GM15510 (cell line): ENCODE measurements around the gene TLE6.

Experiments
- POLR2A ChIP-seq: IDR thresholded peaks from 3 replicates; pipeline ENCODE4 v1.6.1; 2011; ENCODE audit warnings: borderline replicate concordance; ENCODE audit not compliant: insufficient read length; ENCODE audit errors: extremely low read depth

Gene TLE6

DNA sequence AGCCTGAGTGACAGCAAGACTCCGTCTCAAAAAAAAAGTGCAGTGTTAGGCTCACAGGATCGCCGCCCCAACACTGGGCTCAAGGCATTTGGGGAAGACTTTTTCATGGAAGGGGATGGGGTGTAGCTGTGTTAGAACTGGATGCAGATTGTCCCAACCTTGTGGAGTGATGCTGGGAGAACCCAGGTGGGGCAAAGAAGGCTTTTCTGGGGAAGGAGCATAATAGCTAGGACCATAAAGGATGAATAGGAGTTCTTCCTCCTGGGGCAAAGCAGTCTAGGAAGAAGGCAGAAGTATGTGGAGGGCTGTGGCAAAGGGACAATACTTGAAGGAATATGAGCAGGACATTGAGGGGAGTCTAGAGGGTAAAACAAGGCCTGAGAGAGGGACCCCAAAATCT is 11.2 kb downstream of the TLE6 start:
- no peak for TF ChIP-seq POLR2A

DNA sequence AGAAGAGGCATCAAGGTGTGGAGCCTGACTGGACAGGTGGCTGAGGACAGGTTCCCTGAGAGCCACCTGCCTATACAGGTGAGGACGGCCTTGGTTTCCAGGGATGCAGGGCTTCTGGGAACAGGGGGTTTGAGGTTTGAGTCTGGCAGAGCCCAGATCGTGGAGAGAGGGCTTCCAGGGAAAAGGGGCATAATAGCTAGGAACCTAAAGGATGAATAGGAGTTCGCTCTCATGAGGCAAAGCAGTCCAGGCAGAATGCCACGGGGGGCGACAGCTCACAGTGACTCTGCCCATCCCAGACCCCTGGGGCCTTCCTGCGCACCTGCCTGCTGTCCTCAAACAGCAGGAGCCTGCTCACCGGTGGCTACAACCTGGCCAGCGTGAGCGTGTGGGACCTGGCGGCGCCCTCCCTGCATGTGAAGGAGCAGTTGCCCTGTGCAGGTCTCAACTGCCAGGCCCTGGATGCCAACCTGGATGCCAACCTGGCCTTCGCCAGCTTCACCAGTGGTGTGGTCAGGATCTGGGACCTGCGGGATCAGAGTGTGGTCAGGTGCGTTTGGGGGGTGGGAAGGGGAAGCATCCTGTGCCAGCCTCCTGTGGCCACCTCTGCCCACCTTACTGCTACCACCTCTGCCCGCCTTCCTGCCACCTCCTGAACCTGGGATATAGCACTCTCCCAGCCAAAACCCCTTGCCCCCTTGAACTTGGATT is 12.0 kb downstream of the TLE6 start:
- TF ChIP-seq POLR2A, result no peak

- no peak for TF ChIP-seq POLR2A
Observed at GRCh38 chr19:2992958-2993357, 15.6 kb downstream of the TLE6 start.

DNA sequence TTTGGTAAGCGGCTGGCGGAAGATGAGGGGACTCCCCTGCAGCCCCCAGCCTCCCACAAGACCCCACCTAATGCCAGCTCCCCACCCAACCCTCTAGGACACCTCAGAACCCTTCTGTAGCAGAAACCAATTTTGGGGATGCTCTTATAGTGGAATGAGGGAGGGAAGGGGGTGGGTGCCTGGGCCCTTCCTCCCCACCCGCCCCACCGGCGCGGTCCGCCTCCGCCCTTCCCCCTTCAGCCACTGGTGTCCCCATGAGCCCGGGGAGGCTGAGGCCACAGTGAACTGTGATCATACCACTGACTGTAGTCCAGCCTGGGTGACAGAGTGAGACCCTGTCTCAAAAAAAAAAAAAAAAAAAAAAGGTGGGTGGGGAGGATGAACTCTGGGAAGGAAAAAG is 16.2 kb downstream of the TLE6 start:
- no peak for TF ChIP-seq POLR2A

DNA sequence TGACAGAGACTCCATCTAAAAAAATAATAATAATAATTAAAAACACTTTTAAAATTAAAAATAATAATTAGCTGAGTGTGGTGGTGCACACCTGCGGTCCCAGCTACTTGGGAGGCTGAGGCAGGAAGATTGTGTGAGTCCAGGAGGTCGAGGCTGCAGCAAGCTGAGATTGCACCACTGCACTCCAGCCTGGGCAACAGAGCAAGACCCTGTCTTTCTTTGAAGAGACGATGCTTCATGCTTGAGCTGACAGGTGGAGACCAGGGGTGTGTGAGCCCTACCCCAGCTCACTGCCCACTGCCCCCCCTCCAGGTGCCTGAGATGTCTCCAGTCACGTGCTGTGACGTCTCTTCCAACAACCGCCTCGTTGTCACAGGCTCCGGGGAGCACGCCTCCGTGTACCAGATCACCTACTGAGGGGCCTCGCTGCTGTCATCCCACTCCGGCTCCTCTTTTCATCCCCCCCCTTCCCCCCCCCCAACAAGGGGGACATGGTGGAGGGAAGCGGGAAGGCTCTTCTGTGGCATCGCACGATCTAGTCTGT is 17.3 kb downstream of the TLE6 start:
- TF ChIP-seq POLR2A, result no peak

DNA sequence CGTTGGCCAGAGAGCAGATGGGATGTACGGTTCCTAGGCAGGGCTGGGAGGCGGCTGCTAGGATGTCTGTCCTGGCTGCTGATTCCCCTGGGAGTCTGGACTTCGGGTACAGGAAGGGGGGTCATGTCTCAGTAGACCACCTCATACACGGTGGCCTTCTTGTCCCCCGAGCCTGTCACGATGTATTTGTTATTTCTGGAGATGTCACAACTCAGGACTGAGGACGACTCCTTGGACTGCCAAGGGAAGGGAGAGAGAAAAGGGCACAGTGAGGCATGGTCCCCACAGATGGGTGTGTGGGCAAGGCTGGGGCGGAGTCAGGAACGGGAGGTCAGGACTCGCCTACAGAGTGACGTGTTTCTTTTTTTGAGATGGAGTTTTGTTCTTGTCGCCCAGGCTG is 20.4 kb downstream of the TLE6 start:
- no peak for TF ChIP-seq POLR2A

DNA sequence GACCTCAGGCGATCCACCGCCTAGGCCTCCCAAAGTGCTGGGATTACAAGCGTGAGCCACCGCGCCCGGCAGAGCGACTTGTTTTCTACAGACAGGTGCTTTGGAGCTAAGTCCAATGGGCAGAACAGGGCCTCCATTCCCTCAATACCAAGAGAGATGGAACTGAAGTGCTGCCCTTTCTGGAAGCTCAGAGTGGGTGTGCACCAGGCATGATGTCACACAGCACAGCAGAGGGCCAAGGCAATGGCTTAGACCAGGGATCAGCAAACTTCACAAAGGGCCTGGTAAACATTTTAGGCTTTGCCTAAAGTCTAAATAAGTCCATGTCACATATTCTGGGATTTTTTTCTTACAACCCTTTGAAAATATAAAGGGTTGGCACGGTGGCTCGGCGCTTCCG is 21.3 kb downstream of the TLE6 start:
- TF ChIP-seq POLR2A, result no peak

GRCh38 chr19:3001235-3001800 is 24.0 kb downstream of the TLE6 start:
- TF ChIP-seq POLR2A, result no peak

GRCh38 chr19:3003046-3003445 is 25.7 kb downstream of the TLE6 start:
- TF ChIP-seq POLR2A, result no peak

DNA sequence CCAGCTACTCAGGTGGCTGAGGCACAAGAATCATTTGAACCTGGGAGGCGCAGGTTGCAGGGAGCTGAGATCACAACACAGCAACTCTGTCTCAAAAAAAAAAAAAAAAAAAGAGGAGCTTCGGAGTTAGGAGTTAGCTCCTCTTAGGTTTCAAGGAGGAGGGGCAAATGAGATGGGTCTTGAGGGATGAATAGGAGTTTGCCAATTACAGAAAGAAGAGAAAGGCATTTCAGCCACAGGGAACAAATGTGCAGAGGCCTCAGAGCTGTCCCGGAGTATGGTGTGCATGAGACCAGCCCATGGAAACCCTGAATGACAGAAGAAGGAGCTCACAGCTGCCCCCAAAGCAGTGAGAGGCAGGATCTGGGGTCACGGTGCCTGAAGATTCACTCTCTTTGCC is 27.2 kb downstream of the TLE6 start:
- no peak for TF ChIP-seq POLR2A

DNA sequence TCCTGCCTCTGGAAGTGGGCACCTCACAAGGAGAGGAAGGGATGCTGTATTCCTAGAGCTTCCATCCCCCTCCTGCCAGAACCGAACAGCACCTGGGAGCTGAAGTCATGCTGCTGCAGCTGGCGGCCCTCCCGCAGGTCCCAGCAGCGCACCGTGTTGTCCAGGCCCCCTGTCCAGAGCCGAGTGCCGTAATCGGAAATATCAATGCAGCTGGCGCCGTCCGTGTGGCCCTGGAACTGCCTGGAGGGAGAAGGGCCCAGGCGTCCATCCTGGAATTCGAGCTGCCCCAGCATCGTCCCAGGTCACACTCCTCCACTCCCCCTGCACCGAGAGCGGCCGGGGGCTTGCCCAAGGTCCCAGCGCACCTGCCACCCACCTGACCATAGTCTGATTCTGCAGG is 28.0 kb downstream of the TLE6 start:
- no peak for TF ChIP-seq POLR2A

GRCh38 chr19:3006075-3006767 is 28.9 kb downstream of the TLE6 start:
- no peak for TF ChIP-seq POLR2A

DNA sequence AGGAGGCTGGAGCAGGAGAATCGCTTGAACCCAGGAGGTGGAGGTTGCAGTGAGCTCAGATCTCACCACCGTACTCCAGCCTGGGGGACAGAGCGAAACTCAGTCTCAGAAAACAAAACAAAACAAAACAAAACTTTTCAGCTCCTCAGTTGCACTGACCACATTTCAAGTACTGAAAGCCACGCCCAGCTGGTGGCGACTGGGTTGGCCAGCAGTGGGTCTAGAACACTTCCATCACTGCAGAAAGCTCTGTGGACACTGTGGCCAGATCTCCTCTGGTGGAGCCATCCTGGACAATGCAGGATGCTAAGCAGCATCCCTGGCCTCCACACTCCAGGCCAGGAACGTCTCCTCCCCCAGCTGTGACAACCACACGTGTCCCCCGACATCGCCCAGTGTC is 30.6 kb downstream of the TLE6 start:
- TF ChIP-seq POLR2A, result no peak

- TF ChIP-seq POLR2A, result no peak
Observed at GRCh38 chr19:3008994-3009393, 31.6 kb downstream of the TLE6 start.

GRCh38 chr19:3010871-3011270 is 33.5 kb downstream of the TLE6 start:
- no peak for TF ChIP-seq POLR2A
